Kasumi-1 (cell line): ENCODE measurements around the gene FGF22.
"Not testable (repeated sequence)": the region's sequence is repeated elsewhere in the genome, so short reads cannot be mapped to it uniquely, and the experiment has no call there.

ENCODE experiments used
- DNase-seq, 2 experiments: peaks; one replicate each; lab custom pipeline; 2025; lab: John Stamatoyannopoulos, UW

The FGF22 gene

GRCh38 chr19:639253-640160 lies at the start of gene FGF22:
FGF22 (plus strand) TSS chr19:639879; CDS start chr19:639926, 47 bp downstream.
- peak; percentile 60 to 66 for DNase-seq

- peak in 1 of 2 experiments; percentile 16 for DNase-seq
Observed at GRCh38 chr19:590396-590745, 49.3 kb upstream of the FGF22 start.

- DNase-seq = no peak
Observed at GRCh38 chr19:590750-591098, 49.0 kb upstream of the FGF22 start.

GRCh38 chr19:591099-591958 lies 48.4 kb upstream of the FGF22 start:
- DNase-seq = no peak

- DNase-seq = no peak
Observed at GRCh38 chr19:592101-592500, 47.6 kb upstream of the FGF22 start.

- no peak for DNase-seq
Observed at GRCh38 chr19:593055-593454, 46.6 kb upstream of the FGF22 start.

- no peak for DNase-seq
Observed at GRCh38 chr19:593505-593904, 46.2 kb upstream of the FGF22 start.

GRCh38 chr19:594265-594870 lies 45.3 kb upstream of the FGF22 start:
- DNase-seq = no peak

GRCh38 chr19:595326-596262 lies 44.1 kb upstream of the FGF22 start:
- DNase-seq = no peak

GRCh38 chr19:596263-596655 lies 43.4 kb upstream of the FGF22 start:
- no peak for DNase-seq

- DNase-seq = no peak
Observed at GRCh38 chr19:597406-598315, 42.0 kb upstream of the FGF22 start.

- DNase-seq = no peak
Observed at GRCh38 chr19:601310-601709, 38.4 kb upstream of the FGF22 start.

- DNase-seq = no peak
Observed at GRCh38 chr19:601790-602189, 37.9 kb upstream of the FGF22 start.

GRCh38 chr19:602391-603301 lies 37.0 kb upstream of the FGF22 start:
- no peak for DNase-seq

- DNase-seq = not testable (repeated sequence)
Observed at GRCh38 chr19:603302-603639, 36.4 kb upstream of the FGF22 start.

- DNase-seq = not testable (repeated sequence)
Observed at GRCh38 chr19:603779-604178, 35.9 kb upstream of the FGF22 start.

GRCh38 chr19:604355-604754 lies 35.3 kb upstream of the FGF22 start:
- no peak for DNase-seq

- DNase-seq = peak in 1 of 2 experiments; percentile 12
Observed at GRCh38 chr19:605061-605971, 34.4 kb upstream of the FGF22 start.
